K562 (cell line): Measurements from ENCODE around the gene NPAS1. TPM values are rescaled to one million over a fixed set of nuclear protein-coding genes. Genes with fewer than 3 reads are reported as not detected.

ENCODE experiments used
- ATAC-seq: fragments of 200-7000 bp; cut with Tn5 transposase; 3 replicates; pipeline ENCODE4 v1.9.1; 2020; ENCODE audit warnings: moderate library complexity
- BruUV-seq: library from RNA; stranded (reverse); fragments of 400-500 nt; replicated peaks from 2 replicates; lab custom pipeline; 2021; lab: Mats Ljungman, UMichigan
- CTCF ChIA-PET: fragments of 300-600 bp; formaldehyde crosslinking; extraction: SDS; loops from one replicate; lab custom pipeline; 2021; ENCODE audit warnings: low intra/inter-chr PET ratio; lab: Yijun Ruan, JAX
- POLR2A ChIA-PET: fragments of 300-600, 350-650 bp; sonication (Branson Sonifier 250); formaldehyde crosslinking; extraction: SDS; loops from one replicate; lab custom pipeline; 2021; ENCODE audit warnings: antibody characterized with exemption, inconsistent platforms; lab: Yijun Ruan, JAX
- DNase-seq, 4 experiments: peaks; one replicate each; pipeline versions ENCODE4 v3.0.0 to v3.0.0-alpha.2; 2011 to 2018; ENCODE audit warnings: low spot score in 3 of 4, mixed read lengths in 3 of 4; ENCODE audit errors: extremely low read depth in 1 of 4
- FAIRE-seq: peaks from 2 replicates; lab custom pipeline; 2011; peaks lifted over from hg19 to GRCh38; lab: Jason Lieb, UNC
- H2AFZ ChIP-seq: 2 replicates; pipeline ENCODE4 v1.6.0; 2011; ENCODE audit warnings: low read depth, low read length, control low read depth, inconsistent platforms
- H3K27ac ChIP-seq: fragments of 200-600 bp; 3 replicates; pipeline ENCODE4 v1.8.0; 2011; ENCODE audit warnings: low read depth, mild to moderate bottlenecking, control low read depth, inconsistent platforms, low read length, moderate library complexity, mixed read lengths; ENCODE audit errors: extremely low read depth
- H3K27me3 ChIP-seq, 2 experiments: fragments of 300-600 bp in 1 of 2; 2 replicates in 1 of 2; 3 replicates in 1 of 2; pipeline versions ENCODE4 v1.6.0 to v1.8.0; 2011; ENCODE audit warnings: inconsistent platforms in 2 of 2, low read length in 2 of 2, mild to moderate bottlenecking in 1 of 2, mixed read lengths in 1 of 2, moderate library complexity in 1 of 2; ENCODE audit not compliant: control insufficient read depth in 2 of 2, insufficient read depth in 2 of 2
- H3K36me3 ChIP-seq: fragments of 300-600 bp; 3 replicates; pipeline ENCODE4 v1.8.0; 2011; ENCODE audit warnings: mild to moderate bottlenecking, low read length, inconsistent platforms; ENCODE audit not compliant: control insufficient read depth, insufficient read depth
- H3K4me1 ChIP-seq, 2 experiments: fragments of 200-600 bp in 1 of 2; replicated peaks in 1 of 2; 2 replicates in 1 of 2; 3 replicates in 1 of 2; pipeline versions ENCODE4 v1.5.1 to v1.8.0; 2011; ENCODE audit warnings: inconsistent platforms in 2 of 2, low read length in 2 of 2, mild to moderate bottlenecking in 1 of 2, mixed read lengths in 1 of 2, moderate library complexity in 1 of 2; ENCODE audit not compliant: control insufficient read depth in 2 of 2, insufficient read depth in 2 of 2
- H3K4me2 ChIP-seq: 2 replicates; pipeline ENCODE4 v1.6.1; 2011; ENCODE audit warnings: low read length, control low read depth, inconsistent platforms, mixed read lengths; ENCODE audit not compliant: insufficient read depth
- H3K4me3 ChIP-seq: fragments of 200-600 bp; sonication (generic), shearing (Covaris generic); 2 replicates; pipeline ENCODE4 v1.5.1; 2016; ENCODE audit warnings: control low read depth, inconsistent platforms
- H3K79me2 ChIP-seq: fragments of 200-600 bp; 3 replicates; pipeline ENCODE4 v1.8.0; 2011; ENCODE audit warnings: low read length, inconsistent platforms; ENCODE audit not compliant: control insufficient read depth, insufficient read depth
- H3K9ac ChIP-seq, 2 experiments: 2 replicates each; pipeline versions ENCODE4 v1.6.0 to v1.6.1; 2011; ENCODE audit warnings: low read depth in 2 of 2, low read length in 2 of 2, control low read depth in 1 of 2, inconsistent platforms in 1 of 2, mild to moderate bottlenecking in 1 of 2, mixed read lengths in 1 of 2; ENCODE audit not compliant: insufficient read depth in 1 of 2
- H3K9me1 ChIP-seq: one replicate; pipeline ENCODE4 v1.6.0; 2011; ENCODE audit warnings: inconsistent platforms, mild to moderate bottlenecking, low read length, moderate library complexity; ENCODE audit not compliant: control insufficient read depth, insufficient read depth
- H3K9me3 ChIP-seq: replicated peaks from 2 replicates; pipeline ENCODE4 v1.5.1; 2011; ENCODE audit warnings: low read depth, low read length, inconsistent platforms; ENCODE audit not compliant: control insufficient read depth, insufficient read depth
- H4K20me1 ChIP-seq: replicated peaks from 2 replicates; pipeline ENCODE4 v1.6.1; 2011; ENCODE audit warnings: low read length, inconsistent platforms, mixed read lengths; ENCODE audit not compliant: control insufficient read depth, insufficient read depth
- GATAD2A ChIP-seq: fragments of 450-650 bp; IDR thresholded peaks from 2 replicates; pipeline ENCODE4 v1.6.1; 2017
- POLR2G ChIP-seq: fragments of 200-400 bp; formaldehyde crosslinking; IDR thresholded peaks from 2 replicates; pipeline ENCODE4 v1.6.1; 2017; ENCODE audit warnings: low read depth, mild to moderate bottlenecking, antibody characterized with exemption, low read length, moderate library complexity
- WGBS: fragments of 100-300 bp; shearing (Covaris generic); methylation state at CpG from one replicate; pipeline ENCODE4 v1.1.6; 2016; ENCODE audit warnings: low coverage, mixed read lengths; ENCODE audit not compliant: insufficient coverage; ENCODE audit errors: missing lambda C conversion rate; 5-methylcytosine and 5-hydroxymethylcytosine counted together
- in situ Hi-C: fragments of 300-500 bp; cut with MboI; formaldehyde crosslinking; loops from 4 replicates; pipeline ENCODE4 v1.15.0; 2018; ENCODE audit warnings: inconsistent platforms, mixed read lengths
- intact Hi-C: fragments of 100-400 bp; cut with micrococcal nuclease; formaldehyde crosslinking; loops from 2 replicates; pipeline ENCODE4 v1.14.2; 2022
- polyA plus RNA-seq, 8 experiments: library from polyadenylated mRNA; depleted of rRNA in 4 of 8; stranded (reverse) in 5 of 8; unstranded in 3 of 8; fragments of >200 nt; fragmentation: Nextera tagmentation in 2 of 8; fragmentation: Illumina TruSeq in 1 of 8; extraction: Ambion mirVana in 2 of 8; extraction: Trizol in 1 of 8; gene quantifications; 2 replicates each; pipeline versions ENCODE4 v1.2.1 to v1.2.3, GENCODE V29; 2011 to 2014; ENCODE audit warnings: inconsistent platforms in 1 of 8, missing spikeins in 1 of 8
- total RNA-seq, 7 experiments: library from RNA; depleted of rRNA in 6 of 7; stranded (reverse); fragments of >200 nt in 6 of 7; fragmentation: Illumina TruSeq in 2 of 7; extraction: Trizol in 2 of 7; gene quantifications; 2 replicates each; pipeline versions ENCODE4 v1.2.1 to v1.2.3, GENCODE V29; 2011 to 2021; ENCODE audit warnings: low replicate concordance in 1 of 7
- TF ChIP-seq, protein P1 (sequence below): sonication (generic); formaldehyde crosslinking; IDR thresholded peaks from 2 replicates; pipeline ENCODE4 v1.8.1; 2023; ENCODE audit warnings: mild to moderate bottlenecking, missing genetic modification reagents

Gene NPAS1
- total and polyA plus RNA-seq, 9 of the 15 experiments (the other 6 are each of a cell fraction or from before 2014, with no cell fraction given), result 0.58 to 5.3 (median 2.0) TPM; not detected in 2

- peaks cover 0 to 19% of the 10 kb centered on the region in 2 experiments; a peak in 2 of 5 replicates for H3K4me1 ChIP-seq
- H2AFZ ChIP-seq, result no peak overlapping the region
- no TSS peak for BruUV-seq
- WGBS, result 96% methylated on average over 11 of the region's 11 CpGs
- H3K79me2 ChIP-seq, result no peaks in the 10 kb centered on the region
- H4K20me1 ChIP-seq, result 0 out of 2 replicates have a peak, but pooled peaks cover 3% of the 10 kb centered on the region
- in situ Hi-C loops, result no loop called here
- H3K4me2 ChIP-seq, result no peak overlapping the region
- DNase-seq, result no peak
- H3K9me1 ChIP-seq, result no peaks in the 10 kb centered on the region
- H3K27me3 ChIP-seq, result no peaks in the 10 kb centered on the region
- peaks cover 56% of the 10 kb centered on the region; the same call in 2 of the 3 replicates for H3K36me3 ChIP-seq
- ChIA-PET POLR2A (no interaction called here), CTCF (interaction anchor here (0.7 kb wide), 1 partner anchor 179 kb away, joined by 6 read pairs; no protein-coding TSS in a partner anchor)
- no peak for FAIRE-seq
- intact Hi-C loops, result loop anchor here (10.0 kb wide), 1 partner anchor 50 kb away; the partner anchor contains the start of gene NPAS1
- no peak overlapping the region for H3K9ac ChIP-seq
- no peak overlapping the region for H3K4me3 ChIP-seq
- peak; percentile 7; the same call in 2 of the 3 replicates for ATAC-seq
- H3K27ac ChIP-seq, result no peak overlapping the region
- TF ChIP-seq, protein P1, sequence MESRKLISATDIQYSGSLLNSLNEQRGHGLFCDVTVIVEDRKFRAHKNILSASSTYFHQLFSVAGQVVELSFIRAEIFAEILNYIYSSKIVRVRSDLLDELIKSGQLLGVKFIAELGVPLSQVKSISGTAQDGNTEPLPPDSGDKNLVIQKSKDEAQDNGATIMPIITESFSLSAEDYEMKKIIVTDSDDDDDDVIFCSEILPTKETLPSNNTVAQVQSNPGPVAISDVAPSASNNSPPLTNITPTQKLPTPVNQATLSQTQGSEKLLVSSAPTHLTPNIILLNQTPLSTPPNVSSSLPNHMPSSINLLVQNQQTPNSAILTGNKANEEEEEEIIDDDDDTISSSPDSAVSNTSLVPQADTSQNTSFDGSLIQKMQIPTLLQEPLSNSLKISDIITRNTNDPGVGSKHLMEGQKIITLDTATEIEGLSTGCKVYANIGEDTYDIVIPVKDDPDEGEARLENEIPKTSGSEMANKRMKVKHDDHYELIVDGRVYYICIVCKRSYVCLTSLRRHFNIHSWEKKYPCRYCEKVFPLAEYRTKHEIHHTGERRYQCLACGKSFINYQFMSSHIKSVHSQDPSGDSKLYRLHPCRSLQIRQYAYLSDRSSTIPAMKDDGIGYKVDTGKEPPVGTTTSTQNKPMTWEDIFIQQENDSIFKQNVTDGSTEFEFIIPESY (CRISPR knock-in tag), result 0 out of 2 replicates have a peak, but pooled peaks have one; percentile 20
- peak; percentile 58 for TF ChIP-seq POLR2G
- no peak for TF ChIP-seq GATAD2A
- H3K9me3 ChIP-seq, result no peaks in the 10 kb centered on the region
These were observed 45.6 kb downstream of the NPAS1 start for GRCh38 chr19:47065242-47065641.
